ENCODE results near the gene TSHR. TPM values are rescaled to one million over a fixed set of nuclear protein-coding genes. Genes with fewer than 3 reads are reported as not detected.

TSHR gene
- total and polyA plus RNA-seq, 2 donors (not counting 3 experiments of a cell fraction or from before 2014, with no cell fraction given) = not detected

- CTCF ChIA-PET = interaction anchor here (2.1 kb wide), 1 partner anchor 13 kb away, joined by 7 read pairs; no protein-coding TSS in a partner anchor
Measured at GRCh38 chr14:81009346-81009745, 53.9 kb downstream of the TSHR start.

GRCh38 chr14:81018251-81018650 is 62.8 kb downstream of the TSHR start:
- Histone ChIP-seq H3K4me1 (ENCODE audit: control insufficient read depth, extremely low read depth, insufficient read depth, low read length) (no peaks in the 10 kb centered on the region), H3K36me3 (ENCODE audit: control insufficient read depth in 2 of 2, extremely low read depth in 1 of 2, insufficient read depth in 2 of 2, low read length in 2 of 2) (no peaks in the 10 kb centered on the region), H3K9me1 (replicated peaks; ENCODE audit: control insufficient read depth, extremely low read depth, insufficient read depth, low read length) (no peaks in the 10 kb centered on the region), H3K4me3 (replicated peaks in 1 of 3; ENCODE audit: insufficient read depth in 1 of 3, low read depth in 1 of 3, low read length in 3 of 3) (no peak overlapping the region), H3K79me2 (ENCODE audit: control insufficient read depth, insufficient read depth, low read length) (no peaks in the 10 kb centered on the region), H3K27me3 (ENCODE audit: control insufficient read depth in 2 of 2, insufficient read depth in 2 of 2, low read length in 2 of 2) (no peaks in the 10 kb centered on the region), H2AFZ (ENCODE audit: low read depth, low read length) (no peak overlapping the region), H3K9me3 (replicated peaks; ENCODE audit: control insufficient read depth, insufficient read depth, low read length) (no peaks in the 10 kb centered on the region), H3K27ac (ENCODE audit: insufficient read depth, low read depth, low read length) (no peak overlapping the region), H4K20me1 (replicated peaks; ENCODE audit: control insufficient read depth, extremely low read depth, insufficient read depth, low read length) (no peaks in the 10 kb centered on the region), H3K9ac (replicated peaks; ENCODE audit: extremely low read depth, insufficient read depth, low read length) (no peak overlapping the region), H3K4me2 (ENCODE audit: insufficient read depth, low read length) (no peak overlapping the region)
- BruUV-seq (replicated peaks) = no TSS peak
- TF ChIP-seq CTCF (IDR thresholded peaks at IDR 0.05; ENCODE audit: extremely low read depth in 1 of 2, insufficient read depth in 1 of 2, low read depth in 1 of 2, low read length in 2 of 2) = no peak
- TF ChIP-seq EZH2 (IDR thresholded peaks at IDR 0.05; ENCODE audit: borderline replicate concordance, low read depth, low read length, severe bottlenecking) = no peak
- TF ChIP-seq MAX (IDR thresholded peaks at IDR 0.05; ENCODE audit: insufficient read depth, insufficient read length) = no peak
- TF ChIP-seq GATA2 (IDR thresholded peaks at IDR 0.05; ENCODE audit: insufficient read depth, insufficient read length, low read depth, low read length) = no peak
- no peak for TF ChIP-seq MYC (IDR thresholded peaks at IDR 0.05; ENCODE audit: low read depth, low read length)
- no peak for TF ChIP-seq JUN (IDR thresholded peaks at IDR 0.05; ENCODE audit: borderline replicate concordance, insufficient read depth, insufficient read length, low read depth)
- no peak for TF ChIP-seq FOS (IDR thresholded peaks at IDR 0.05; ENCODE audit: borderline replicate concordance, insufficient read depth, low read length)
- TF ChIP-seq POLR2AphosphoS5 (IDR thresholded peaks at IDR 0.05; ENCODE audit: insufficient read depth, low read depth, low read length) = no peak
- TF ChIP-seq POLR2A (IDR thresholded peaks at IDR 0.05; ENCODE audit: low read depth, low read length) = no peak
- intact Hi-C loops (cut with micrococcal nuclease) (no loop called here), dilution Hi-C loops (cut with MboI; ENCODE audit: extremely low pct_ligation_motif_present, low sequenced_read_pairs) (no loop called here)
- CTCF ChIA-PET = no interaction called here
- DNase-seq (ENCODE audit: low read depth, low spot score) = no peak
- no peak for FAIRE-seq
- POLR2A ChIA-PET = no interaction called here

More at GRCh38 chr14:81009346-81009745, 53.9 kb downstream of the TSHR start:
- no peaks in the 10 kb centered on the region for H3K27me3 ChIP-seq (ENCODE audit: control insufficient read depth in 2 of 2, insufficient read depth in 2 of 2, low read length in 2 of 2)
- H3K9me3 ChIP-seq (replicated peaks; ENCODE audit: control insufficient read depth, insufficient read depth, low read length) = no peaks in the 10 kb centered on the region
- BruUV-seq (replicated peaks) = no TSS peak
- H3K27ac ChIP-seq (ENCODE audit: insufficient read depth, low read depth, low read length) = no peak overlapping the region
- POLR2A ChIA-PET = no interaction called here
- intact Hi-C loops (cut with micrococcal nuclease) = no loop called here
- no peaks in the 10 kb centered on the region for H3K4me1 ChIP-seq (ENCODE audit: control insufficient read depth, extremely low read depth, insufficient read depth, low read length)
- no peak for DNase-seq (ENCODE audit: low read depth, low spot score)
- FAIRE-seq = no peak
- H3K9me1 ChIP-seq (replicated peaks; ENCODE audit: control insufficient read depth, extremely low read depth, insufficient read depth, low read length) = no peaks in the 10 kb centered on the region
- dilution Hi-C loops (cut with MboI; ENCODE audit: extremely low pct_ligation_motif_present, low sequenced_read_pairs) = no loop called here
- H3K4me3 ChIP-seq (replicated peaks in 1 of 3; ENCODE audit: insufficient read depth in 1 of 3, low read depth in 1 of 3, low read length in 3 of 3) = no peak overlapping the region
- H2AFZ ChIP-seq (ENCODE audit: low read depth, low read length) = no peak overlapping the region
- H3K9ac ChIP-seq (replicated peaks; ENCODE audit: extremely low read depth, insufficient read depth, low read length) = no peak overlapping the region
- H3K36me3 ChIP-seq (ENCODE audit: control insufficient read depth in 2 of 2, extremely low read depth in 1 of 2, insufficient read depth in 2 of 2, low read length in 2 of 2) = no peaks in the 10 kb centered on the region
- TF ChIP-seq CTCF (IDR thresholded peaks at IDR 0.05; ENCODE audit: extremely low read depth in 1 of 2, insufficient read depth in 1 of 2, low read depth in 1 of 2, low read length in 2 of 2) = no peak
- TF ChIP-seq JUN (IDR thresholded peaks at IDR 0.05; ENCODE audit: borderline replicate concordance, insufficient read depth, insufficient read length, low read depth) = no peak
- TF ChIP-seq FOS (IDR thresholded peaks at IDR 0.05; ENCODE audit: borderline replicate concordance, insufficient read depth, low read length) = no peak
- TF ChIP-seq MYC (IDR thresholded peaks at IDR 0.05; ENCODE audit: low read depth, low read length) = no peak
- H3K79me2 ChIP-seq (ENCODE audit: control insufficient read depth, insufficient read depth, low read length) = no peaks in the 10 kb centered on the region
- H4K20me1 ChIP-seq (replicated peaks; ENCODE audit: control insufficient read depth, extremely low read depth, insufficient read depth, low read length) = no peaks in the 10 kb centered on the region
- H3K4me2 ChIP-seq (ENCODE audit: insufficient read depth, low read length) = no peak overlapping the region
